ENCODE data around the gene GP2.

DNA sequence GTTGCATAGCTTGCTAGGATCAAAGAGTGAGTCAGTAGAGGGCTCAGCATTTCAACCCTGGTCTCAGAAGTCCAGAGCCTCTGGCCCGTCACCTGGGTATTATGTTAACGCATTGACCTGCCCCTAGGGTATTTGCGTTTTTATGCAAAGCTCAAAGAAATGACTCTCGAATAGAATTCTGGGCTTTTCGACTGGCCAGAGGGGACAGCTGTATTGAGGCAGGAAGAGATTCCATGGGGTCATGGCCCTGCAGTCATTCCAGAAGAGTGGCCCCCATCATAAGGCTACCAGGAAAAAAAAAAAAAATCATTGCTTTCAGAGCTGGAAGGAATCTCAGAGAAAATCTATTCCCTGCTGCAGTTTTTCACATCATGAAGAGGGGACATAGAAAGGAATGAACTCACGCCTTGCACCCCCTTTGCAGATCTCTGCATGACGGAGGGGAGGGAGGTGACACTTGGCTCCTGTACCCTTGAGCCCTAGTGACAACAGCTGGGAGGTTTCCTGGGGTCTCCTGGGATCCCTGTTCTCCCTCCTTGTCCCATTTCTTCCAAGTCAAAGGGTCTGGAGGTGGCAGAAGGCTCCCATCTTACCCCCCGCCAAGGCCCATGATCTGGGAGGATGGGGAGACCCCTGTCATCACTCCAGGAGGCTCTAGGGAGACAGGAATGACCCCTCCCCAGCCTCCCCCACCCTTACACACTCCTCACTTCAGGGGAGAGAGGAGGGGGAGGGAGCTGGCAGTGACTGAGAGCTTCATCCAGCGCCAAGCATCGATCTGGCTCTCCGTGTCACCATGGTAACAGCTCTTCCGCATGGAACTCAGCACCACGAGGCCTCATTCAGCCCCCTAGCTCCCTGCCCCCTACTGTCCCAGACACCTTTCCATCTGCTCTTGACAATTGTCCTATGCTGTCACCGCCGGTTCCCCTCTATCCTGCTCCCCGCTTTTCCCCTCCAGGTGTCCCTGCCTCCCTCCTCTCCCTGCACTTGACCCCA lies 35.8 kb downstream of the GP2 start:
- TF ChIP-seq BHLHE40 (IDR thresholded peaks at IDR 0.05; ENCODE audit: borderline replicate concordance) (no peak), ZNF384 (IDR thresholded peaks at IDR 0.05) (no peak), FOXA1 (IDR thresholded peaks at IDR 0.05) (no peak), SUZ12 (IDR thresholded peaks at IDR 0.05) (no peak), ARNT (IDR thresholded peaks at IDR 0.05) (no peak)

All from HEK293T (cell line).